IMR-90 (cell line): ENCODE results near the gene NUP88. TPM values are rescaled to one million over a fixed set of nuclear protein-coding genes. Genes with fewer than 3 reads are reported as not detected.

Experiments used
- polyA plus RNA-seq, 3 experiments: library from polyadenylated mRNA; depleted of rRNA; stranded (reverse); fragments of >200 nt; gene quantifications; 2 replicates each; pipeline ENCODE4 v1.2.3, GENCODE V29; 2012; ENCODE audit warnings: low replicate concordance in 1 of 3
- total RNA-seq: library from RNA; depleted of rRNA; stranded (reverse); fragments of >200 nt; gene quantifications from 2 replicates; pipeline ENCODE4 v1.2.3, GENCODE V29; 2012; rRNA removed

The NUP88 gene
- total and polyA plus RNA-seq, 2 of the 4 experiments (the other 2 are of a cell fraction), result 57.0 to 83.7 TPM

Other genes with a start within 250 kb of the NUP88 start
- gene ZNF594, start 227.8 kb downstream of the NUP88 start, total RNA-seq, result 7.2 and 8.1 TPM in 2 replicates
- gene ZNF594, start 227.8 kb downstream of the NUP88 start, polyA plus RNA-seq (2012; rRNA removed), result 2.0 and 2.5 TPM in 2 replicates
- gene SCIMP, start 184.8 kb downstream of the NUP88 start, total RNA-seq, result not detected in 2 replicates
- gene SCIMP, start 184.8 kb downstream of the NUP88 start, polyA plus RNA-seq (2012; rRNA removed), result not detected in 2 replicates
- gene RABEP1, start 137.4 kb downstream of the NUP88 start, total RNA-seq, result 38.2 and 40.0 TPM in 2 replicates
- 11.9 and 15.3 TPM in 2 replicates for gene RABEP1, start 137.4 kb downstream of the NUP88 start, polyA plus RNA-seq (2012; rRNA removed)
- gene RPAIN, start 520 bp upstream of the NUP88 start, total RNA-seq, result 28.7 and 40.0 TPM in 2 replicates
- gene RPAIN, start 520 bp upstream of the NUP88 start, polyA plus RNA-seq (2012; rRNA removed), result 29.0 and 34.9 TPM in 2 replicates
- gene C1QBP, start 19.5 kb upstream of the NUP88 start, total RNA-seq, result 173 and 267 TPM in 2 replicates
- gene C1QBP, start 19.5 kb upstream of the NUP88 start, polyA plus RNA-seq (2012; rRNA removed), result 156 and 172 TPM in 2 replicates
- gene DHX33, start 49.3 kb upstream of the NUP88 start, total RNA-seq, result 13.1 and 14.0 TPM in 2 replicates
- gene DHX33, start 49.3 kb upstream of the NUP88 start, polyA plus RNA-seq (2012; rRNA removed), result 16.1 and 17.2 TPM in 2 replicates
- gene DERL2, start 66.5 kb upstream of the NUP88 start, total RNA-seq, result 27.4 and 52.8 TPM in 2 replicates
- gene DERL2, start 66.5 kb upstream of the NUP88 start, polyA plus RNA-seq (2012; rRNA removed), result 44.1 and 44.2 TPM in 2 replicates
- gene MIS12, start 66.9 kb upstream of the NUP88 start, total RNA-seq, result 11.7 and 18.1 TPM in 2 replicates
- 5.7 and 7.5 TPM in 2 replicates for gene MIS12, start 66.9 kb upstream of the NUP88 start, polyA plus RNA-seq (2012; rRNA removed)
- gene NLRP1, start 164.8 kb upstream of the NUP88 start, total RNA-seq, result 134 and 172 TPM in 2 replicates
- 340 and 376 TPM in 2 replicates for gene NLRP1, start 164.8 kb upstream of the NUP88 start, polyA plus RNA-seq (2012; rRNA removed)